NCI-H460 (cell line): ENCODE measurements around the gene NRDE2. TPM values are rescaled to one million over a fixed set of nuclear protein-coding genes. Genes with fewer than 3 reads are reported as not detected.

Source experiments
- DNase-seq: peaks from one replicate; pipeline ENCODE4 v3.0.0-alpha.2; 2016; ENCODE audit warnings: low read depth; ENCODE audit errors: extremely low read depth
- polyA plus RNA-seq: library from polyadenylated mRNA; depleted of rRNA; stranded (reverse); fragments of >200 nt; gene quantifications from 2 replicates; pipeline ENCODE4 v1.2.3, GENCODE V29; 2014; cell fraction: nucleus; rRNA removed
- total RNA-seq: library from RNA; depleted of rRNA; stranded (reverse); fragments of >200 nt; shearing (Covaris generic); gene quantifications from 2 replicates; pipeline ENCODE4 v1.2.3, GENCODE V29; 2014; rRNA removed

Gene NRDE2, protein sequence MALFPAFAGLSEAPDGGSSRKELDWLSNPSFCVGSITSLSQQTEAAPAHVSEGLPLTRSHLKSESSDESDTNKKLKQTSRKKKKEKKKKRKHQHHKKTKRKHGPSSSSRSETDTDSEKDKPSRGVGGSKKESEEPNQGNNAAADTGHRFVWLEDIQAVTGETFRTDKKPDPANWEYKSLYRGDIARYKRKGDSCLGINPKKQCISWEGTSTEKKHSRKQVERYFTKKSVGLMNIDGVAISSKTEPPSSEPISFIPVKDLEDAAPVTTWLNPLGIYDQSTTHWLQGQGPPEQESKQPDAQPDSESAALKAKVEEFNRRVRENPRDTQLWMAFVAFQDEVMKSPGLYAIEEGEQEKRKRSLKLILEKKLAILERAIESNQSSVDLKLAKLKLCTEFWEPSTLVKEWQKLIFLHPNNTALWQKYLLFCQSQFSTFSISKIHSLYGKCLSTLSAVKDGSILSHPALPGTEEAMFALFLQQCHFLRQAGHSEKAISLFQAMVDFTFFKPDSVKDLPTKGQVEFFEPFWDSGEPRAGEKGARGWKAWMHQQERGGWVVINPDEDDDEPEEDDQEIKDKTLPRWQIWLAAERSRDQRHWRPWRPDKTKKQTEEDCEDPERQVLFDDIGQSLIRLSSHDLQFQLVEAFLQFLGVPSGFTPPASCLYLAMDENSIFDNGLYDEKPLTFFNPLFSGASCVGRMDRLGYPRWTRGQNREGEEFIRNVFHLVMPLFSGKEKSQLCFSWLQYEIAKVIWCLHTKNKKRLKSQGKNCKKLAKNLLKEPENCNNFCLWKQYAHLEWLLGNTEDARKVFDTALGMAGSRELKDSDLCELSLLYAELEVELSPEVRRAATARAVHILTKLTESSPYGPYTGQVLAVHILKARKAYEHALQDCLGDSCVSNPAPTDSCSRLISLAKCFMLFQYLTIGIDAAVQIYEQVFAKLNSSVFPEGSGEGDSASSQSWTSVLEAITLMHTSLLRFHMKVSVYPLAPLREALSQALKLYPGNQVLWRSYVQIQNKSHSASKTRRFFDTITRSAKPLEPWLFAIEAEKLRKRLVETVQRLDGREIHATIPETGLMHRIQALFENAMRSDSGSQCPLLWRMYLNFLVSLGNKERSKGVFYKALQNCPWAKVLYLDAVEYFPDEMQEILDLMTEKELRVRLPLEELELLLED
- 7.3 and 11.4 TPM in 2 replicates for total RNA-seq
- 10.9 and 12.8 TPM in 2 replicates for polyA plus RNA-seq

DNA sequence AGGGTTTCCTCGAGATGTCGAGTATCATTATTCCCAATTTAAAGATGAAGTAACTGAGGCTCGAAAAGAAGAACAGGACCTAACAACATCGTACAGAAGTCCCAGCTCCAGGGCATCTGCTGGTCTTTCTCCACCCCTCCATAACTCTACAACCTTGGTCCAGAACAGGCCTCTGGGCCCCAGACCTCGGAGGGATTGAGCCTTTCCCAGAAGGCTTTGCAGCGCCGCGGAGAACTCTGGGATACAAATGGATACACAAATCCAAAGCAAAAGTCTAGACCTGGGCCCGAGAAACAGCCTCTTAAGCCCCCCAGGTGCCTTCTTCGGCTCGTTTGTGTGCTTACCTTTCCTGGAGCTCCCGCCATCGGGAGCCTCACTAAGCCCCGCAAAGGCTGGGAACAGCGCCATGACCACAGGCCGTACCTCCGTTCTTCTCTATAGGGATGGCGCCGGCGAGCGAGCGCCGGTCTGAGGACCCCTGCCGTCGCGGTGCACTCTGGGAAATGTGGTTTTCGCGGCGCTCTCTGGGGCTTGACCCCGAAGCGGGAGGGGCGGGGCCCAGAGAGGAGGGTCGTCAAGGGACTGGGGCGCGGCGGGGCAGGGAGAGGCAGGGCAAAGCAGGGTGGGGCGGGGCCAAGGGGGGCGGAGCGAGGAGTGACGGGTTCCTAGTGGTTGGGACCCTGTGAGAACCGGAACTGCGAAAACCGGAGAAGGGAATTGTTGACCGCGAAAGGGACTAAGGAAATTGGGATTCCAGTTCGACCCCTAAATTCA lies at the start of gene NRDE2:
Gene NRDE2 (minus strand): TSS at position 445 of the 774 bp plus-strand sequence. CDS start 37 bp downstream, at position 408.
- peak; percentile 97 for DNase-seq

DNA sequence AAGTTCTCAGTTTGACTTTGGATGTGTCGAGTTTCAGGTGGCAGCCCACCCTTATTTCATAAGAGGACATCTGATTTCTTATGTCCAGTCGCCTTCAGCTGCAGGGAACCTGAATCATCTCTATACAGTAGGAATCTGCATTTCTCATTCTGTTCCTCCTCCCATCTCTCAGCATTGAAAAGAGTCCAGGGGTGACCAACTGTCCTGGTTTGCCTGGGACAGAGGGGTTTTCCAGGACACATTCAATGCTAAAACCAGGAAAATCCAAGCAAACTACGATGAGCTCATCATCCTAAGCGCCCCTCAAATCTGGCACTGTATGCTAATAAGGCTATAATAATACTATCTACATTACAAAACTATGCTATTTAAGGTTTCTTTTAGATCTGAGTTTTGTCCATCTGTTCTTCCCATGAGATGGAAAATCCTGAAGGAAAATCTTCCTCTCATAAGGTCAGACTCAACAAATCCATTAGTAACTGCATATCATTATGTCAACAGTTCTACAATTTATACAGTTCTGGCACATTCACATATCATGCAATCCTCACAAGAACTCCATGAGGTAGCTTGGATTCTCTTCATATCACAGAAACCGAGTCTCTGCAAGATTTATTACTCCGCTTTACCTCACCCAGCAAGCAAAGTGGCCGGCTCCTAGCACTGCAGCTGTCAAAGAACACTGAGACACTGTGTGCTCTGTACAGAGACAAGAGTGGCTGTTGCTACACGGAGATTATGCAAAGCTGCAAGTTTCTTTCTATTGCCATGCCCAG lies 49.5 kb upstream of the NRDE2 start:
- DNase-seq = no peak

DNA sequence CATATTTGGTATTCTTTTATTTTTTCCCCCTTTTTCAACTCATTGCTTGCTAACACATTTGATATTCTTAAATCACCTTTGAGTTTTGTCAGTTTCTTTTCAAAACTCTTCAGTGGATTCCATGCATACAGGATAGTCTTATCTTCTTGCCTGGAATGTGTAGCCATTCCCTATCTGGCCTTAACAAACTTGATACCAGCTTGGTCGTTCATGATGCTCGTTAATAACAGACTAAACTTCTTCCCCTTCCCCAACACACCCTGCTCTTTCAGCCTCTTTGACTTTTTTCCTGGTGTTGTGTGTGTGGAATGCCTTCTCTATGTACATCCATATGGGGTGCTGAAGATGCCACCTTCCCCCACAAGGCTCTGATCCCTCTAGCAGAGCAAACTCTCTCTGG lies 47.4 kb upstream of the NRDE2 start:
- no peak for DNase-seq

DNA sequence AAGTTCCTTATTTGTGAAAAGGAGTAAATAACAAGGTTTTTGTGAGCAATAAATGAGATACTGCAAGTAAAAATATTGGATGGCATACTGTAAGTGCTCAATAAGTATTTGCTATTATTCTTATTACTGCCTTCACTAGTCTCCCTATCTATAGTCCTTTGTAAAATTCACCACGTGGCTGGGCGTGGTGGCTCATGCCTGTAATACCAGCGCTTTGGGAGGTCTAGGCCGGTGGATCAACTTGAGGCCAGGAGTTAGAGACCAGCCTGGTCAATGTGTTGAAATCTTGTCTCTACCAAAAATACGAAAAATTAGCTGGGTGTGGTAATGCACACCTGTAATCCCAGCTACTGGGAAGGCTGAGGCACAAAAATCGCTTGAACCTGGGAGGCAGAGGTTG lies 46.5 kb upstream of the NRDE2 start:
- DNase-seq = no peak

DNA sequence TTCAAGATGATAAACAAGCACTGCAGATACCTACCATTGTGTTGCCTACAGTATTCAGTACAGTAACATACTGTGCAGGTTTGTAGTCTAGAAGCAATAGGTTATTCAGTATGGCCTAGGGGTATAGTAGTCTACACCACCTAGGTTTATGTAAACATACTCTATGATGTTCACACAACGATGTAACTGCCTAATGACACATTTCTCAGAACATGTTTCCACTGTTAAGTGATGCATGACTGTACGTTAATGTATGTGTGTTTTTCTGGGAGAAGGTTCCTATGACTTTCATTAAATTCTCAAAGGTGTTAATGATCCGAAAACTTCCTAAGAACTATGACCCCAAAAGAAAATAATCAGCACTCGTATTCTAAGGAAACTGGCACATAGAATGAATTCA lies 44.2 kb upstream of the NRDE2 start:
- no peak for DNase-seq

DNA sequence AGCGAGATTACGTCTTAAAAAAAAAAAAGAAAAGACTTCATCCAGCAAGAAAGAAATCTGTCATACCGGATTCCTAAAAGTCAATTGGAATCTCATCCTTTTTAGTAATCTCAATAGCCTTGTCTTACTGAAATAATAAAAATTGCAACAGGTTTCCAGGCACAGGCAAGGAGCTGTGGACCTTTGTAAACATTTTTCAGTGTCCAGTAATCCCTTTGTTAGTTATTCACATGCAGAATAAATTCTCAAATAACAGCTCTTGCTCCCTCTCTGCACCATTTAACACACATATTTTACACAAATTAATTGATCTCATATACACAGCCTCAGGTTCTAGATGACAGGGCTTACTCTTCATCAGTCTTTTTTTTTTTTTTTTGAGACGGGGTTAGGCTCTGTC lies 43.1 kb upstream of the NRDE2 start:
- DNase-seq = no peak

DNA sequence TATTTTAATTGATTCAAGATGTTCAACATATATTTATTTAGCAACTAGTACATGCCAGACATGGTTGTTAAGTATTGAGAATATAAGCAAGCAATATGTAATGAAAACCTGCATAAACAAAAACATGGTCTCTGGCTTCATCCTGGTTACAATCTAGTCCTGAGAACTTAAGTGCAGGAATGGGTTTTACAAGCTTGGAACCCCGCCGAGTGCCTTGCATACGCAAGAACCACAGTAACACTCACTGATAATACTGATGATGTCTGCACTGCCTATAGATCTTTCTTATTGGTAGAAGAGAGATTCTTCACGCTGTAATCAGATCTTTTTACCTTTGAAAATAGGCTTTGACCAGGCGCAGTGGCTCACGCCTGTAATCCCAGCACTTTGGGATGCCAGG lies 42.1 kb upstream of the NRDE2 start:
- no peak for DNase-seq

DNA sequence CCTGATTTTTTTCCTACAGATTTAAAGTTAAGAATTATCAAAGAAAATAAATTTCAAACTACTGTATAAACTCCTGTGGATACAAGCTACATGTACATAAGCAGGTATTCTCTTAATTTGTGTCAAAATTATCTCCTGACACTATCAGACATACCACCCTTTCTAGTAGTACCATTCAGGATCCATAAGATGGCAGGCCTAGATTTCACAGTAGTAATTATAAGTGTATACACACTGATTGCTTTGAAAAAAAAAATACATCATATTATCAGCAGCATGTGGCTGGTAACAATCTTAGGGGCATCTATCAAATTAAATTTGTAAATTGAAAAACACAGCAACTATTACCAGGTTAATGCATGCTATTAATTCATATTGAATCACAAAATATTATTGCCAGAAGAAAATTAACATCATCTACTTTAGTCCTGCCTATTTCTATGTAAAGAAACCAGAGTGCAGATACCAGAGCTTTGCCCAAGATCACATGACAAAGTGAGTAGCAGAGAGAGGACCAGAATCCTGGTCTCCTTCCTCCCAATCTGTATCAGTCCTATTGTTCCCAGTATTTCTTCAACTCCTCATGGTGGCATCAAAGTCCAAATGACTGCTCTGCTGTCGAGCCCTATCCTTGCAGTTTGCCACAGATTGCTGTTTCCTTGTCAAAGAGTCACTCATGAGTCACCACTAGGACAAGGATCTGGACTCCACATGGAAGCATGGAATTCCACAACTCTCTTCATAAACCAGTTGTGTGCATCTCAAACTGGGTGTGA lies 37.4 kb upstream of the NRDE2 start:
- DNase-seq = no peak

DNA sequence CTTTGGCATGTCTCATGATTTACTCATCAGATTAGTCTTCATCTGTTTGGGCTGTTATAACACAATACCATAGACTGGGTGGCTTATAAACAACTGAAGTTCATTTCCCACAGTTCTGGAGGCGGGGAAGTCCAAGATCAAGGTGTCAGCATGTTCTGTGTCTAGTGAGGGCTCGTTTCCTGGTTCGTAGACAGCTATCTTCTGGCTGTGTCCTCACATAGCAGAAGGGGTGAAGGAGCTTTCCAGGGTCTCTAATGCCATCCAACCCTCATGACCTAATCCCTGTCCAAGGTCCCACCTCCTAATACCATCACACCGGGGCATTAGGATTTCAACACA lies 30.8 kb upstream of the NRDE2 start:
- DNase-seq = no peak

DNA sequence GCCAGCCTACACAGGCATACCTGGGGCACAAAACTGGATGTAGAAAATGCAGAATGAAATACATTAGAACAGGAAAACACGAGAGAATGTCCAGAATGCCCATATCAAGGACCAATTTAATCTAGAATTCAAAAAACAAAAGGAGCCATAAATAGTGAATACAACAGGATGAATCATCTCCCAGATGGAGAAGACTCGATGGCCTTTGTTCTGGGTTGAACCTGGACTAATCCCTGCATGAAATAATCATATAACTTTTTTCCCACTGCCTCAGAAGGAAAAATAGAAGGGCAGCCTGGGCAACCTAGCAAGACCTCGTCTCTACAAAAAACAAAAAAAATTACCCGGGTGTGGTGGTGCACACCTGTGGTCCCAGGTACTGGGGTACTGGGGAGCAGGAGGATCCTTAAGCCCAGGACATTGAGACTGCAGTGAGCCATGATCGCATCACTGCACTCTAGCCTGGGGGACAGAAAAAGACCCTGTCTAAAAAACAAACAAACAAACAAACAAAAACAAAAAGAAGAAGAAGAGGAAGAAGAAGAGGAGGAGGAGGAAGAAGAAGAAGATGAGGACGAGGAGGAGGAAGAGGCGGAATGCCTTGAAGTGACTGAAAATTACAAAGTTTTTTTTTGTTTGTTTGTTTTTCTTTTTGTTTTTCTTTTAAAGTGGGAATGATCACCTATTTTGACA lies 30.3 kb upstream of the NRDE2 start:
- DNase-seq = no peak

DNA sequence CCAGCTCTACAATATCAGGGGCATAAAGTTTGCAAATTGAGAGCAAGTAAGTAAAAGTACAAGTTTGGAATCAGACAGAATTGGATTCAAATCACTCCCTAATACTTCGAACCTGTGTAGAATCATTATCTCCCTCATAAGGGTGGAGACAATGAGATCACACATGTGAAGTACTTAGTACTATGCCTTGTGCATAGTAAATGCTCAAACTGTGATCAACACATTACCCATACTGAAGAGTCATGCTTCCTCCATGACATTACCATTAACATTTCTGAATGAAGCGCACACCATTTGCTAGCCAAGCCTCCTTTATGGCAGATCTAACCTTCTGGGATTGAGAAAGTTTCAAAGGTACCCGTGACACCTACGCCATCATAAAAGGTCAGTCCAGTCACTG lies 26.6 kb upstream of the NRDE2 start:
- no peak for DNase-seq

DNA sequence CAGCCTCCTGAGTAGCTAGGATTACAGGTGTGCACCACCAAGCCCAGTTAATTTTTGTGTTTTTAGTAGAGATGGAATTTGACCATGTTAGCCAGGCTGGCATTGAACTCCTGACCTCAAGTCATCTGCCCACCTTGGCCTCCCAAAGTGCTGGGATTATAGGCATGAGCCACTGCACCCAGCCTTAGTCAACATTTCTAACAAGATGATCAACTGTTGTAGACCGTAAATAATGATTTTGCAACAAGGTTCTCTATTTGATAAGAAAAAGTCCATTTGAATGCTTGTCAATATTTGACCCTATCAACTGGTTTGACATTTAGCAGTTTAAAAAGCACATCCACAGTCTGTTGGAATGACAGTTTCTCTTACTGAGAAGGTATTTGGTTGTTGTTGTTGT lies 25.2 kb upstream of the NRDE2 start:
- no peak for DNase-seq

DNA sequence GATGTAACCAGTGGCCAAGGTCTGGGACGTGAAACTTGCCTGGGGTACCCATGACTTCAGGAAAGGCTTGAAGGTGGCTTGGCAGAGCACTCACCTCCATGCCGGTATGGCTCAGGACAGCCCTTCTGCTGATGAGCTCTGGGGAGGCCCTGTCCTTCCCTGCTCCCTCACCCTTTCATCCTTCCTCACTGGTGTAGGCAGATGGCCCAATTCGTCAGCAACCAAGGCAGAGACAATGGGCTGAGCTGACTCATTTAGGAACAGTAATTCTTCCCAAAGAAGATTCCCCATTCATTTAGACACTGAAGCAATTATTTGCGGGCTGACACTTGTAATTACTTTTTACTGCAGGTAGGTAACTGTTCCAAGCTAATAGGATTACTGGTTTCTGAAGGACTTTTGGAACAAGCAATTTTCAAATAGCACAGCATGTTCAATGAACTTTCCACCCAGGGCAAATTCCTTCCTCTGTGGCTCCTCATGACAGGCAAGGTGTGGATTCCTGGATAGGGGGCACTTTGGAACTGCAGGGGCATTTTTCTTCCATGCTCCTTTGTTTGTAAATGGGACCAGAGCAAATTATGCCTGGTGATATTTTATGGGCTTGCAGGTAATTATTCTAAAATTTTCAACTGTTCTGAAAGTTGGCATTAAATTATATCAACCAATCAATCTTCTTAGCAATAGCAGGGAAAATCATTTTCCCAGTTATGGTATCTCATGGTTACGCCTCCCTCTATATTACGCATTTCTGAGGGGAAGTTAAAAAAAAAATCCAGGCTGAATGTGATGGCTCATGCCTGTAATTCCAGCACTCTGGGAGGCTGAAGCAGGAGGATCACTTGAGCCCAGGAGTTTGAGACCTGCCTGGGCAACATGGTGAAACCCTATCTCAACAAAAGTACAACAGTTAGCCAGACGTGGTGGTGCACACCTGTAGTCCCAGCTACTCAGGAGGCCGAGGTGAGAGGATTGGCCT lies 24.1 kb upstream of the NRDE2 start:
- no peak for DNase-seq

DNA sequence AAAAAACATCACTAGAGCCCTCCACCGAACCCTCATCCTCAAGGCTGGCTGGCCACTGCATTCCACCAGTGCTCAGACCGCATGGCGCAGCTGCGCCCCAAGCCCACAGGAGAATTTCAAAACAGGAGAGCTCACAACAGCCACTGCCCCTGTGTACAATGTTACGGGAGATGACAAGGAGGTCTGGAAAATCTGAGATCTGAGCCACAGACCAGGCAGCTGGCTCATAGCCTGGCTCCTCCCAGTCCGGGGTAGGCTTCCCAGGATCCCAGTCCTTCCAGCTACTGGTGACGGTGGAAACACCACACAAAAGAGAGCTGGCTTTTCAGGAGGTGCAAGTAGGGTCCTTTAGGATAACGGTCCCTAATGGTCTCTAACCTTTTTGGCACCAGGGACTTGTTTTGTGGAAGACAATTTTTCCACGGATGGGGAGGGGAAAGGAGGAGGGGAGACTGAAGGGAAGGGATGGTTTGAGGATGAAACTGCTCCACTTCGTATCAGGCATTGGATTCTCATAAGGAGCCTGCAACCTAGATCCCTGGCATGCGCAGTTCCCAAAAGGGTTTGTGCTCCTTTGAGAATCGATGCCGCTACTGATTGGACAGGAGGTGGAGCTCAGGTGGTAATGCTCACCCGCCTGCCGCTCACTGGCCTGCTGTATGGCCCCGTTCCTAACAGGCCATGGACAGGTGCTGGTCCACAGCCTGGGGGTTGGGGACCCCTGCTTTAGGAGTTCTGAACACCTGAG lies 23.0 kb upstream of the NRDE2 start:
- DNase-seq = no peak

DNA sequence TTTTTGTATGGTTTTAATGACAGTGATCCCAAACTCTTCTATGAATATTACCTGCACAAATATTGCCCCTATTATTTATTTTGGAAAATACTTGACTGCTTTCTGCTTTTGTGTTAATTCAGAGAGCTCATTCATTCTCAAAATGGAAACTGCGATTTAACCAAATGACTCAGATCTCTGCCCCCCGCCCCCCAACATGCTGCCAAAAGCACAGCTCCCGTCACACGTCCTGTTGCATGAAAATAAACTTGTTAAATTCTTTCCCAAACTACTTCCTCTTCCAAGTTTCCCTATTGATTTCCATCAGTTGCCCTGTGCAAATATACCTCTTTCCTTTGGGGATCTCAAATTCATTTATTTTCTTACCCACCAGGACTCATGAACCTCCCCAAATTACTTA lies 18.0 kb upstream of the NRDE2 start:
- no peak for DNase-seq

DNA sequence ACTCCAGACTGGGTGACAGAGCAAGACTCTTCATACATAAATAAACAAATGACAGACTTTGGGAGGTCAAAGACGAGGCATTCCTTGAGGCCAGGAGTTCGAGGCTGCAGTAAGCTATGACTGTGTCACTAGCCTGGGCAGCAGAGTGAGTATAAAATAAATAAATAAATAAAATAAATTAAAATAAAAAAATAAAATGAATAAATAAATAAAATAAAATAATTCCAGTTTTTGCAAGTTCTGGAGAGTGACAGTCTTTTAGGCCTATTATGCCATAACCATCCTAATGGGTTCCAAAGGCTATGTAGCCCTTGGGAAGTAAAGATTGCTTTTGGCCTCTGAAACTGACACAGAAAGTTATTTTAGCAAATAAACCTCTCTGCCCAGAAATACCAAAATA lies 16.5 kb upstream of the NRDE2 start:
- no peak for DNase-seq

DNA sequence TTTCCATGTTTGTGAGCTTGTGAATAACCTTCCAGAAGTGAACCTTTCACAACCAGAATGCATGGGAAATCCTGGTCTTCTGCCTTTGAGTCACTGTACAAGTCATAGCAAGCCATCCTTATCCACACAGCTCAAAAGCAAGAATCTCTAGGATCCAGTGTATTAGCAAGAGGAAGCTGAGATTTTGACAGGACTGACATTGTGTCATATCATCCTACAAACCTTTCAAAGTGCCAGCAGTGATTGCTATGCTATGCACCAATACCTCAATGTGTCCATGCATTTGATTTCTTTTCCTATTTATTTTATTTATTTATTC lies 13.5 kb upstream of the NRDE2 start:
- DNase-seq = no peak
